Measurements from ENCODE around the gene HIVEP1. TPM values are rescaled to one million over a fixed set of nuclear protein-coding genes. Genes with fewer than 3 reads are reported as not detected.

Gene HIVEP1
- total and polyA plus RNA-seq, 4 donors, result 2.7 to 27.2 (median 6.2) TPM

- TF ChIP-seq NR2F2 (IDR thresholded peaks at IDR 0.05) (no peak), MAX (IDR thresholded peaks at IDR 0.05) (no peak), RAD21 (IDR thresholded peaks at IDR 0.05) (no peak), RXRA (IDR thresholded peaks at IDR 0.05) (no peak), EGR1 (IDR thresholded peaks at IDR 0.05; ENCODE audit: low read depth in 2 of 2) (no peak), SP1 (IDR thresholded peaks at IDR 0.05) (no peak), ATF3 (IDR thresholded peaks at IDR 0.05) (no peak)
- TF ChIP-seq, protein P1, sequence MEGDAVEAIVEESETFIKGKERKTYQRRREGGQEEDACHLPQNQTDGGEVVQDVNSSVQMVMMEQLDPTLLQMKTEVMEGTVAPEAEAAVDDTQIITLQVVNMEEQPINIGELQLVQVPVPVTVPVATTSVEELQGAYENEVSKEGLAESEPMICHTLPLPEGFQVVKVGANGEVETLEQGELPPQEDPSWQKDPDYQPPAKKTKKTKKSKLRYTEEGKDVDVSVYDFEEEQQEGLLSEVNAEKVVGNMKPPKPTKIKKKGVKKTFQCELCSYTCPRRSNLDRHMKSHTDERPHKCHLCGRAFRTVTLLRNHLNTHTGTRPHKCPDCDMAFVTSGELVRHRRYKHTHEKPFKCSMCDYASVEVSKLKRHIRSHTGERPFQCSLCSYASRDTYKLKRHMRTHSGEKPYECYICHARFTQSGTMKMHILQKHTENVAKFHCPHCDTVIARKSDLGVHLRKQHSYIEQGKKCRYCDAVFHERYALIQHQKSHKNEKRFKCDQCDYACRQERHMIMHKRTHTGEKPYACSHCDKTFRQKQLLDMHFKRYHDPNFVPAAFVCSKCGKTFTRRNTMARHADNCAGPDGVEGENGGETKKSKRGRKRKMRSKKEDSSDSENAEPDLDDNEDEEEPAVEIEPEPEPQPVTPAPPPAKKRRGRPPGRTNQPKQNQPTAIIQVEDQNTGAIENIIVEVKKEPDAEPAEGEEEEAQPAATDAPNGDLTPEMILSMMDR (IDR thresholded peaks at IDR 0.05; ENCODE audit: low read depth, low read length, missing input control), result no peak
- H3K4me3 ChIP-seq (ENCODE audit: low read depth in 1 of 3, low read length in 3 of 3), result no peak overlapping the region
- no peaks in the 10 kb centered on the region for H3K4me1 ChIP-seq (ENCODE audit: control insufficient read depth in 4 of 4, insufficient read depth in 4 of 4, low read length in 3 of 4)
- WGBS, result 84% methylated on average over 7 of the region's 7 CpGs
- no peak overlapping the region for H3K9ac ChIP-seq (ENCODE audit: low read depth in 1 of 2, low read length in 2 of 2)
- H3K27me3 ChIP-seq (ENCODE audit: control insufficient read depth in 4 of 4, insufficient read depth in 4 of 4, low read length in 3 of 4), result no peaks in the 10 kb centered on the region
- no peaks in the 10 kb centered on the region for H3K36me3 ChIP-seq (ENCODE audit: control insufficient read depth in 4 of 4, insufficient read depth in 3 of 4, low read depth in 1 of 4, low read length in 3 of 4)
- no peaks in the 10 kb centered on the region for H3K9me3 ChIP-seq (ENCODE audit: control insufficient read depth in 4 of 4, low read length in 3 of 4)
- no peak for DNase-seq (ENCODE audit: low spot score)
- no peak overlapping the region for H3K27ac ChIP-seq (ENCODE audit: low read depth in 1 of 2, low read length in 2 of 2)
These were observed 178.1 kb downstream of the HIVEP1 start for GRCh38 chr6:12190252-12190651.

DNA sequence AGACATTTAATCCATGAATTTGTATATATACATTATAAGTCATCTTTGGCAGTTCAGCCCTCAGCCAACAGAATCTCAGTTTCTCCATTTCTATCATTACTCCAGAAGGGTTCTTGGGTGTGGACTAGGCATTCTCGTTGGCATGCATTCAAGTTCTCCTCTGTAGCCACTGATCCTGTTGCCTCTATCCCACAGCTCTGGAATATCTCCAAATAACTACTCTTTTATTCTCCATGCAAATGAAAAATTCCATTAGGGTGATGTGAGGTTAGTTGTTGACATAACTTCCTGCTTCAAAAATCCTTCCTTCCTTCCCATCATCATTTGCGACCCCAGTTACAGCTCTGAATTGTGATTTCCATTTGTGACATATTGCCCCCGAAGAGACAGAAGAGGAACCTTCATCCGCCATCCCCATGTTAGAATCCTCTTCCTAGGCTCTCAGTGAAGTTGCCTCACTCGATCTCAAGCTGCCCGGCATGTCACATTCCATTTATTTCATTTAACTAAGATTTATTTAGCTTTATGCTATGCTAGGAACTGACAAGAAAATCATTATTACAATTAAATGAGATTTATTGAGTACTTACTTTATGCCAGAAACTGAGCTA lies 184.3 kb downstream of the HIVEP1 start:
- H3K27me3 ChIP-seq (ENCODE audit: control insufficient read depth in 4 of 4, insufficient read depth in 4 of 4, low read length in 3 of 4), result no peaks in the 10 kb centered on the region
- TF ChIP-seq YY1 (IDR thresholded peaks at IDR 0.05), result no peak
- TF ChIP-seq SP1 (IDR thresholded peaks at IDR 0.05), result no peak
- TF ChIP-seq FOXA1 (IDR thresholded peaks at IDR 0.05), result no peak
- no peak for TF ChIP-seq HNF4G (IDR thresholded peaks at IDR 0.05)
- no peak for TF ChIP-seq FOXA2 (IDR thresholded peaks at IDR 0.05)
- no peak for TF ChIP-seq EGR1 (IDR thresholded peaks at IDR 0.05; ENCODE audit: low read depth in 2 of 2)
- no peak for TF ChIP-seq ATF3 (IDR thresholded peaks at IDR 0.05)
- TF ChIP-seq, protein P2, sequence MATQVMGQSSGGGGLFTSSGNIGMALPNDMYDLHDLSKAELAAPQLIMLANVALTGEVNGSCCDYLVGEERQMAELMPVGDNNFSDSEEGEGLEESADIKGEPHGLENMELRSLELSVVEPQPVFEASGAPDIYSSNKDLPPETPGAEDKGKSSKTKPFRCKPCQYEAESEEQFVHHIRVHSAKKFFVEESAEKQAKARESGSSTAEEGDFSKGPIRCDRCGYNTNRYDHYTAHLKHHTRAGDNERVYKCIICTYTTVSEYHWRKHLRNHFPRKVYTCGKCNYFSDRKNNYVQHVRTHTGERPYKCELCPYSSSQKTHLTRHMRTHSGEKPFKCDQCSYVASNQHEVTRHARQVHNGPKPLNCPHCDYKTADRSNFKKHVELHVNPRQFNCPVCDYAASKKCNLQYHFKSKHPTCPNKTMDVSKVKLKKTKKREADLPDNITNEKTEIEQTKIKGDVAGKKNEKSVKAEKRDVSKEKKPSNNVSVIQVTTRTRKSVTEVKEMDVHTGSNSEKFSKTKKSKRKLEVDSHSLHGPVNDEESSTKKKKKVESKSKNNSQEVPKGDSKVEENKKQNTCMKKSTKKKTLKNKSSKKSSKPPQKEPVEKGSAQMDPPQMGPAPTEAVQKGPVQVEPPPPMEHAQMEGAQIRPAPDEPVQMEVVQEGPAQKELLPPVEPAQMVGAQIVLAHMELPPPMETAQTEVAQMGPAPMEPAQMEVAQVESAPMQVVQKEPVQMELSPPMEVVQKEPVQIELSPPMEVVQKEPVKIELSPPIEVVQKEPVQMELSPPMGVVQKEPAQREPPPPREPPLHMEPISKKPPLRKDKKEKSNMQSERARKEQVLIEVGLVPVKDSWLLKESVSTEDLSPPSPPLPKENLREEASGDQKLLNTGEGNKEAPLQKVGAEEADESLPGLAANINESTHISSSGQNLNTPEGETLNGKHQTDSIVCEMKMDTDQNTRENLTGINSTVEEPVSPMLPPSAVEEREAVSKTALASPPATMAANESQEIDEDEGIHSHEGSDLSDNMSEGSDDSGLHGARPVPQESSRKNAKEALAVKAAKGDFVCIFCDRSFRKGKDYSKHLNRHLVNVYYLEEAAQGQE (IDR thresholded peaks at IDR 0.05), result no peak
- no peaks in the 10 kb centered on the region for H3K9me3 ChIP-seq (ENCODE audit: control insufficient read depth in 4 of 4, low read length in 3 of 4)
- 86% methylated on average over 6 of the region's 6 CpGs for whole genome bisulfite sequencing
- H3K27ac ChIP-seq (ENCODE audit: low read depth in 1 of 2, low read length in 2 of 2), result no peak overlapping the region
- H3K4me1 ChIP-seq (ENCODE audit: control insufficient read depth in 4 of 4, insufficient read depth in 4 of 4, low read length in 3 of 4), result no peaks in the 10 kb centered on the region
- no peak overlapping the region for H3K9ac ChIP-seq (ENCODE audit: low read depth in 1 of 2, low read length in 2 of 2)
- no peaks in the 10 kb centered on the region for H3K36me3 ChIP-seq (ENCODE audit: control insufficient read depth in 4 of 4, insufficient read depth in 3 of 4, low read depth in 1 of 4, low read length in 3 of 4)
- DNase-seq (ENCODE audit: low spot score), result no peak
- H3K4me3 ChIP-seq (ENCODE audit: low read depth in 1 of 3, low read length in 3 of 3), result no peak overlapping the region
